Islet precursor cell (in vitro differentiated cells): ENCODE measurements around the gene AMACR.

Experiments
- DNase-seq: peaks from one replicate; pipeline ENCODE4 v3.0.0-alpha.2; 2018

Gene AMACR

DNA sequence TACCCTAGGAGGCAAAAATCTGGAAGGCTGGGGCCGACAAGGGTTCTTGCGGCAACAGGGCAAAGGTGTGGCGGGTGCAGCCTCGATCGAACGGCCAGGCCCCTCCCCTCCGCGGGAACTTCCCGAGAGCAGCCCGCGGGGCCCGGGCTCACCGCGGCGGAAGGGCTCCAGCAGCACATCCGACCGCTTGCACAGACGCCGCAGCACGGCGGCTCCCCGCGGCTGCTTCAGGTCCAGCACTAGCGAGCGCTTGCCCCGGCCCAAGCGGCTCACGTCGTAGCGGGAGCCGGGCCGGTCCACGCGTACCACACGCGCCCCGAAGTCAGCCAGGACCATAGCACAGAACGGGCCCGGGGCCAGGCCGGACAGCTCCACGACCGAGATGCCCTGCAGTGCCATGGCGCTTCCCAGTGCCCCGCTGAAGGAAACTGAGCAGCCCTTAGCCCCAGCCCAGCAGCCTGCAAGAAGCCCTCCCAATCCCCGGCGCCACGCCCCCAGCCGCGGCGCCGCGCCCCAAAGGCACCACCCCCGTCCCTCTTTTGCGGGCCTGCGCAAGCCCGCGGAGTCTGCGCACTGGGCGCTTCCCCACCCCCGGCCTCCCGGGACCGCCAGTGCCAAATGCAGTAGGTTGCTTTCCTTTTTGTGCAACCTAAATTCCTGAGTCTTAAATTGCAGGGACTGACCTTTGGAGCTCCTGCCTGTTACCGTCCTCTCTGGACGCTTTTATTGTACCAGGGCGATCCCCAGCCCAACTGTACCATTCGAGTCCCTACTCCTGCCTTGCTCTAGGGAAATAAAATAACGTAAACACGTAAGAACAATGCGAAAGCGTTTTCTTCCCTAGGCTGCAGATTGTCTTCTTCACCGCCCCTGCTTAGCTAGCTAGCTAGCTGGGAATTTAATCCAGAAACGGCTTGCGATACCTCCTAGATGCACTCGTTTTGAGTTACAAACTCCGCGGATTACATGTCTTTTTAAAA, at the start of gene AMACR:
Gene AMACR (minus strand): TSS at position 430 of the 980 bp plus-strand sequence. CDS start 31 bp downstream, at position 399.
- peak; percentile 98 for DNase-seq

DNA sequence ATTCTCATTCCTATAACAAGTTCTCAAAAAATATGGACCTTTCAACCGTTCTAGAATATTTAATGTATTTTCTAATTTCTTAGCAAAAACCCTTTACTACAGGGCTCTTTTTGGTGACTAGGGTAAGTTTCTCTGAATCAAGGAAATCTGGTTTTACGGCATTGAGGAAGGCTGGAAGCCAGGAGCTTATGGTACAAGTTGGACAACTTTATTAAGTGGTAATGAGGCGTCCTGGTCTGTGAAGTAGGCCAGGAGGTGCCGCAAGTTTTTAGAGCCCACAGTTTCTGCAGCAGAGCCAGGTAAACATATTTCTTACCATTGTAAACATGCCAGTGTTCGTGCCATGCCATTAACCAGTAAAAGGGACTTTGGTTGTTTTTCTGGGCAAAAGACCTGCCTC, 49.7 kb upstream of the AMACR start:
- DNase-seq: no peak

DNA sequence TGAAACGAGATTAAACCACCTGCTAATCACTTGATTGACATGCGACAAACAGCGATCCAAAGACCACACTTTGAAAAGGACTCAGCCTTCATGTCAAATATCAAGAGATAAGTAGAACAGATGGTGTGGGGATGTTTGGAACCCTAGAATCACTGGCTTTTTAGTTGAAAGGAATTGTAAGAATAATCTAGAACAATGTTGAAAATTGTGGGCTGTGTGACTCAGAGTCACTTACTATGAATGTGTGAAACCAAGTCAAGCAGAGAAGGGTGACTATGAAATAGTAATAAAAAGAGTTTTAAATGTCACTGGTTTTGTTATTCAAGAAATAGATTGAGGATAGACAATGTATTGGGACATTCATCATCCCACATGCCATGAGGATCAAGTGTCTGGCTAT, 49.3 kb upstream of the AMACR start:
- no peak for DNase-seq

DNA sequence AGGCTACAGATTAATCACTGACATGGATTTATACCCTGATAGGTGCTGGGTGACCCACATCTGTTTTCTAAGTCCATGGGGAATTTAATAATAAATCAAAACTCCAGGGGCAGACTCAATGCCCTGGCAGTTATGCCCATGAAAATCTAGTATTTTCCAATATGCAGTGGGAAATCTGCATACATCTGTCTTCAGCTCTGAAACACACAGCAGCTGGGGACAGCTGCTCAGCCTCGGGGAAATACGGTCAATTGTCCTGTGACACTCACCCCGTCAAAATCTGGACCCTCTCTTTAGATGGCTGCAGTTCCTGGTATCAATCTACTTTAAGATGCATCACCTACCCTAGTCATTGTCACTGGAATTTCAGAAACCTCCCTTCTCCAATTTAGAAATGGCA, 47.8 kb upstream of the AMACR start:
- DNase-seq: no peak

DNA sequence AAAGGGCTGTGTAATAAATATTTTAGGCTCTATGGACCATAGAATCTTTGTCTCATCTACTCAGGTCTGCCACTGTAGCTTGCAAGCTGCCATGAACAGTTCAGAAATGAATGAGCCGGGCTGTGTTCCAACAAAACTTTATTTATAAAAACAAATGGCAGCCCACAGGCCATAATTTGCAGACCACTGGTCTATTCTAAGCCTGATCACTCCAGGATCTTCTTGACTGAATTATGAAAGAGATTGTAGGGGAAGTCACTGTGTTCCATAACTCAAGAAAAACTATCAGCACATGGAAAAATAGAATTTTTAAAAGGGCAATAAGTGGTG, 46.5 kb upstream of the AMACR start:
- no peak for DNase-seq

DNA sequence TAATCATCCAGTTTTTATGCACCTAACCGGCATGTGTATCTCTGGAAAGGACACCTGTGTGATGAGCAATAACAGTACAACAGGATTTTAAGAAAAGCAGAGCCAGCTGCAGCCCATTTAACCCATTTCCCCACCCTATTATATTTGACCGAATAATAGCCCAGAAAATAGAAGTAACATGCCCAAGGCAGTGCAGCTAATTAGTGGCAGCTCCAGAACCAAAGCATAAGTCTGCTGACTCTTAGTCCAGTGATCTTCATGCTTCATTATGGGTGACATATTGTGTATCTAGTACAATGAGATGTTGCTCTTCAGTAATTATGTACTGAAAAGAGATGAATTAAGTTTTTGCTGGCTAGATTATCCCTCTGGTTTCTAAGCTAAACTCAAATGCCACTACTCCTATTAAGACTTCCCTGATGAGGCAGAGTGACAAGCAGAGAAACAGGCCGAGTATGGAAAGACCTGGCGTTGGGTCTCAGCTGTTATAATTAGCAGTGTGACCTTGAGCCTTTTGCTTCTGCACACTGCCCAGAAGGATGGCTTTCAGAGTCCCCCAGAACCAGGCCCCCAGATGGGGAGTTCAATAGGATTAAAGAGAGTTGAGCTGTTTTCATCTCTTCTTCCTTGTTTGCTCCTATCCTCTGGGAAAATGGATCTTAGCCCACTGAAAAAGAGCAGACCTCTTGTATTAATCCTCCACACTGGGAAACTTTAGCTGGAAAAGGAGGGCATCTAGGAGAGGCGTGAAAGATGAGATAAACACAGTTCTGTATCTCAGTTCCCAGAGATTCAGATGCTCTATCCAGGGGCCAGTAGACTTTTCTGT, 45.9 kb upstream of the AMACR start:
- DNase-seq: no peak

DNA sequence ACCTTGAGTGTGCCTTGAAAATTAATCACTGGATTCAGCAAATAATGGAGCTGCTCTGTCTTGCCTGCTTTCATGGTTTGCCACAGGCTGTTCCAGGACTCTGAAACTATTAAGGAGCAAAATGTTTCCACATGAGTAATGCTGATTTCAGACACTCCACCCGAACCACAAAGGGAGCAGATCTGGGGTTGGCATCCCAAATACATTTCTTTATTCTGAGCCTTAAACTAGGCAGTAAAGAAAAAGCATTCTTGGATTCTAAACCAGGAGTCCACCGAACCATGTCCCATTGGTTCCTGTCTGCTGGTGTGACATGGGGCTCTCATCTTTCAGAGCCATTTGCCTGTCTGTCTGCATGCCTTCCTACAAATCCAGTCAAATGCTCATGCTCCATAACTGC, 45.3 kb upstream of the AMACR start:
- DNase-seq: no peak

DNA sequence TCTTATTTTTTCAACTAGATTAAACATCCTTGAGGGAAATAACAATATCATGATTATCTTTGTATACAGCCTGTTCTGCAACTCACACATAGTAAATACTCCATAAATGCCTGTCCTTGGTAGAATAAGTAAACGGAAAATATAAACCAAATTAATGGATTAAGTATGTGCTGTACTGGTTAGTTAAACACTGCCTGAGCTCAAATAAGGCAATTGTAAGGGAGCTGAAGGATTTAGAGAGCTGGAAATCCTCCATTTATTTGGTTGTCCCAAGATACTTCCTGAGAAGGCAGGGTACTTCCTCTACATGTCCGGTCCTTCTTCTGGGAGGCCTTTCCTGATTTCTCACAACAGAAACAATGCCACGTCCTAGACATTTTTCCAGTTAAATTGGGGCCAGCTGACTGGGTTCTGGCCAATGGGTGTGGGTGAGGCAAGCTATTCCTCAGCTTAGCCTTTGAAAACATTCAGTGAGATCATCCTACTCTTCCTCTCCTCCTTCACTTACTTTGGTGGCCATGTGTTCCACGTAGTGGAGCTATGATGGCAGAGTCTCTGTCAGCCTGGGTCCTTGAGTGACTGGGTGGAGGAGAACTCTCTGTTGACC, 43.6 kb upstream of the AMACR start:
- no peak for DNase-seq

DNA sequence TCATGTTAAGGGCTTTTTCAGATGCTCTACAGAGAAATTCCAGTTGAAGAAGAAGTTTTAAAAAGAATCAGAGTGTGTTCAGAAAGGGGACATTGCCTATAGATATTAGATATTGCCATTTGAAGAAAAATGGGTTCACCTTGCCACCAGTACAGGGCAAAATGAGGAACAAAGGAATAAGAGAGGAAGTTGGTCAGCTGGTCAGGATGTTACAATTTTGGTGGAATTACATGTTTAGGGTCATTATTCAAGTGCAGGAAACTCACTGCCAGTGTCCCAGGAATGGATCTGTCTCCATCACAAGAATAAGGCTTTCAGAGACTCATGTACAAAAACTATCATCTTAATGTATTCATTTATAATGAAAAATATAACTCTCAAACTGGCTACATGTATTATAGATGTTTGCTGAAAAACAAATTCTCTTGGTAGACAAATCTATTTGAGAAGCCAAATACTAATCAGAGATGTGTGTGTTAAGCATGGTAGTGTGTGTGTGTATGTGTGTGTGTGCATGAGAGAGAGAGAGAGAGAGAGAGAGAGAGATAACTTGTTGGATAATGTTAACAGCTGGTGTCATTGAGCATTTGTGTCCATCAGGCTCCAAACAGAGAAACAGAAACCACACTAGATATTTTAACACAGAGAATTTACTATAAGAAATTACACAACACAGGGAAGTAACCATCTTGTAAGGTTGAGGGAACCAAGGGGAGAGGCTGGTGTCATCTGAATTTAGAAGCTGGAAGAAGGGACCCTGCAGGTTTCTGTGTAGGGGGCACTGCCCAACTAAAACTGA, 40.1 kb upstream of the AMACR start:
- DNase-seq: no peak

DNA sequence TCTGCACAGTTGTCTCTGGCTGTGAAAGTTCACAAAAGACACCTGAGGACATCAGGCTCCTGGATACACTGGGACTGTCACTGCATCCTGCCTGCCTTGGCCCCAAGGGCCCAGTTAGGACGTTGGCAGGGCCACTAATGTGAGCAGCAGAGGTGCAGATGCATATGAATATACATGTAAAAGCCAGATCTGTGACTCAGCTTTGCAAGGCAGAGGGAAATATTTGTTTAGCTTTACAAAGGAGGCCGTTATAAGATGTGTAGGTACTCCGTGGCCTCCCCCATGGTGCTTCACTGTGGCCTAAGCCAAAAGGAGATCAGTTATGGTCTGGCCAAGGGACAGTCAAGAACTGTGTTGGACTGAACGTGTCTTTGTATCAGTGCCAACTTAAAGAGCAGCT, 39.3 kb upstream of the AMACR start:
- no peak for DNase-seq

DNA sequence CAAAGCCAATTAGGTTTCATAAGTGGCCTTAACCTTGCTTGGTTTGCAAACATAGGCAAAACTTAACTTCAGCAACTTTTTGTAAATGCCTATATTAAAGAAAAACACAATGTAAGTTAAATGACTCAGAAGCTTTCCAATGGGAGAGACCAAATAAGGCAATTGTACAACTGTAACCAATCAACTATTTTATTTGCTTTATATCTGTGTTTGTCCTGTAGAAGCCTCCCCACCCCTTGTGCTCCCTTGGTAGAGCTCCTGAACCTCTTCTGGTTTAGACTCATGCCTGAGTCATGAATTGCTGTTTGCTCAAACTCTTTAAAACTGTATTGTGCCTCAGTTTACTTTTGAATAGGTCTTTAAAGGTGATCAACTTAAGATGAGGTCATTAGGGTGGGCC, 38.1 kb upstream of the AMACR start:
- DNase-seq: no peak

DNA sequence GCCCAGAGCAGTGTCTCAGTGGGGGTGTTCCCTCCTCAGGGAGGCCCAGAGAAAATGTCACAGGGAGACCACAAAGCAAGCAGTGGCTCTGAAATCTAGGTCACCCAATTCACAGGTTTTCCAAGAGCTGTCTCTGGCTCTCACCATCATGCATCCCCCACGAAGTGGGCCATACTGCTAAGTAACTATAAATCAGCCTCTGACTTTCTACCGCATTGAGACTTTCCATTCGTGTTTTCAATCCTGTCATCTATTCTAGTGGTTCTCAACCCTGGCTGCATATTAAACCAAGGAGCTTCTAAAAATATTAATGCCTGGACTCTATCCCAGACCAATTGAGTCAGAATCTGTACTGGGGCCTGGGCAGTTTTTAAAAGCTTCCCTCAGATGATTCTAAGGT, 37.2 kb upstream of the AMACR start:
- no peak for DNase-seq

DNA sequence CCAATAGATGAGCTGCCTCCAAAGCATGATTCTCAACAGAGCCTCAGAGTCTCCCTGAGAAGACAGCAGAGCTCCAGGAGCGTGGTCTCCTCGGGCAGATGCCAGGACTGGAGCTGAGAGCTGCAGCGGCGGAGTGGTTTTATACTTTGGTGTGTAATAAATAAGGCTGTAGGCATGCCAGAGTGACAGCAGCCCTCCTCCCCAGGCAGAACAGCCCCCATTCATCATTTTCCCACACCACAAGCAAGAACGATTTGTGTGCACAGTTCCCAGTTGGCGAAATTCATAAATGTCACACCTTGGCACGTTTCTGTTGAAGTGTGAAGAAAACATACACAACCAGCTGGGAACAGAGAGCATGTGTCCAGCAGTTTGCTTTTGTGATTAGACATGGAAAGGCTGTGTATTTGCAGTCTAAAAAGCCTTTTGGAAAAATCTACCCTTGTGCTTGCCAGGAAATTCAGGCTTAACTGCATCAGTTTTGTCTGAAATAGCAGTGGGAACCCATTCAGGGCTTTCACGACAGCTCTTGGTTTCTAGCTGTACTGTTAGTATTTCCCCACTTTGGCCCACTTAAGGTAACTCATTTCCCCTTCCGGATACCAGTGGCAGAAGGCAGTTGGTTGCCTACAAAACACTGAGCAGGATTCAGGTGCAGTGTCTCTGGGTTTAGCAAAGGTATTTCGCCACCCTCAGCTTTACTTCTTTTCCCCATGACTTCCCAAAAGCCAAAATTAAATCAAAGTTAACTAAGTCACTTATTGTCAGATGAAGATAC, 35.4 kb upstream of the AMACR start, which contains the start of gene C1QTNF3:
Gene C1QTNF3 (minus strand): TSS at position 115 of the 778 bp plus-strand sequence. CDS start 88 bp downstream, at position 27.
- DNase-seq: no peak

DNA sequence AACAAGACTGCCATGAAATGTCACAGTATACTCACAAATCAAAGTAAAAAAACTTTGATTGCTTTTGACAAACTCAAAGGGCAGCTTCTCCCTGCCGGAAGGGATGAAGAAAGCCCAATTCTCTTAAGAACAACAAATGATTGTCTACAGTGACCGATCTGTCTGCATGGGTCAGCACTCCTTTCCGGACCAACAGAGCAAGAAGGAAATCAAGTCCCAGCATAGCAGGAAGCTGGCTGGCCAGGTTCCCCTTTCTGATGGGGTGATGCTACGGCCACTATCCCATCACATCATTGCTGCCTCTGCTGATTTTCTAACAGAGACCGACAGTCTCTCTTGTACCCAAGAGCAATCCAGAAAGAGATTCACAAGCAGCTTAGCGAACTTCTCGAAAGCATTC, 34.5 kb upstream of the AMACR start:
- DNase-seq: no peak

DNA sequence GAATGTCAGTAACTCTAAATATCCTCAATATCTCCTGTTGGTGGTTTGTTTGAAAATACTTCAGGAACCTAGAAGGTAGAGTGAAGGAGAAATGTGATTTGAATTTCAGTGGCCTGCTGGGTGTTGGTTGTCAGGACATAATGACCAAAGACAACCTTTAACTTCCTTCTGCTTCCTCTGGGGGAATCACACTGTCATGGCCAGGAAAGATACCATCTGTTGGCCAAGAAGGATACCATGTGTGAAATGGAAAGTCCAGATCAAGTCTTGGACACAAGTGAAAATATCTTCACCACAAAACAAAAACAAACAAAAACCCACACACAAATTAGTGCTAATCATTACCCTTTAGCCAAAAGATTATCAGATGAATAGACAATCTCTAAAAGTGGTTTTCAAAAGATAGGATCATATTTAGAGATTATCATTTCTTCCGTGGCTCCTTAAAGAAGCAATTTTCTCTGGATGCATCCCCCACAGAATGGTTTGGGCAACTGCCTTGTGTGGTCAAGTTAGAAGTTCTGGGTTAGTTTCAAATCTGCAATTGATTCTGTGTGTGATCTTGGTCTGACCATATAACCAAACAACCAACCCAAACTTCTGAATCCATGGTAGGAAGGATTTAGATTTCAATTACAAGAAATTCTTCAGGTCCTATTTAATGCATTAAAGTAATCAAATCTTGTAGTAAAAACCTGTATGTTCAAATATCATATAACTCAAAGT, 33.6 kb upstream of the AMACR start:
- DNase-seq: no peak

DNA sequence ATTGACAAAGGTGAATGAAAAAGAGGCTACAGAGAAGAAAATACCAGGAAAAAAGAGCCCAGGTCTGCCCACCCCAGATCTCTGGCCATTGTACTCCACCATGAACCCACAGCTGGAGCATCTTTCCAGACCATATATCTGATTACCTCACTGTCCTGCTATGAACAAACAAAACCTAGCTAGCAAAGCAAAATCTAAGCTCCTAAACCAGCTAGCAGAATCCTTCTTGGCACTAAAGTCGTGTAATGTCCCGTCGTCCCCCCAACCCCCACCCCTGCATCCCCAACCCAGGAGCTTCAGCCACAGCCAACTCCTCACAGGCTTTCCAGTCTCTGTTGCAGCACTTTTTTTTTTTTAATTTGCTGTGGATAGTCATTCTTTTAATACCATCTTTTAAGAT, 32.6 kb upstream of the AMACR start:
- no peak for DNase-seq

DNA sequence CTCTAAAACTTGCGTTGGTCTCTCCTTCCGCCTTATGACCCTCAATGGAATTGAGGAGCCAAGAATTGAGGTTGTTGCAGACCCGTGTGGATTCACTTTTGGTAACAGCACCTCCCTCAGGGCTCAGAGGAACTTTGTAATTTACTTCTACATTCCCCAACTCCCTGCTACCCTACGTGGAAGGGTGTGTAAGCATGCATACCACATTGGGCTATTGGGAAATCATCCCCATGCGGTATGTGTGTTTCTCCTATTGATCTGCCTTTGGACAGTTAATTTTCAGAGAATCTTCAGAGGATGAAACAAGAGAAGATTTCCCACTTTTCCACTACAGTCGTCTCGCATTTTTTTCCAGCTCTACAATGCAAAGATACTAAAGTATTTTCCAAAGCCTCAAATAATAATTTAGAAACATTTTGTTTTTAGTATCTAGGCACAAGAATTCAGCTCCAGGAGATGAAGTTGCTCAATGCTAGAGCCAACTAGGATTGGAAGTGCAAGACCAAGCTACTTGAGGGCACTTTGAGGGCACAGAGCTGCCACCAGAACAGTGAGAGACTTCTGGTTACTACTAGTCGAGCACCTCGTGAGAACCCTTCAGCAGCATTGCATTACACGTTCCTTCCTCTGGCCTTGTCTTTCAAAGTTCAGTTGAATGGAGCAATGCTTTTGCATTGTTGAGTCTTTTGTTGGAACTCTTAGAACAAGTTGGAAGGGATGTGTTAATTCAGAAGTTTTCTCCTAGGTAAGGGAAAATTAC, 31.7 kb upstream of the AMACR start:
- no peak for DNase-seq

DNA sequence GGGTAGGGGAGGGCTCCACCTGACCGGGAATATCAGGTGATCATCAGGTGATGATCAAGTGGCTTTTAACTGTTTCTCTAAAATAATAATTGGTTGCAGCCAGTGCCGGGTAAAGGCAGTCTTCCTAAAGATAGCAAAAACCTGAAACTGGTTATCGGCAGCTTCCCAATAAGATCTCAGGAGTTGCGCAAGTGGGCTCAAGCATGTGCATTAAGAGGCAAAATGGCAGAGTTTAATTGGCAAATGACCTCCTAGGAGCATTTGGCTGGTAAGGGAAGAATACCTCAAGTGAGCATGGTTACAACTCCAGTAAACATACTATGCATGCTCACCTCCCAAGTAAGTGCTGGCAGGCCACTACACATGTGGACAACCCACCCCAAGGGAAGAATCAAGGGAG, 31.0 kb upstream of the AMACR start:
- DNase-seq: no peak

DNA sequence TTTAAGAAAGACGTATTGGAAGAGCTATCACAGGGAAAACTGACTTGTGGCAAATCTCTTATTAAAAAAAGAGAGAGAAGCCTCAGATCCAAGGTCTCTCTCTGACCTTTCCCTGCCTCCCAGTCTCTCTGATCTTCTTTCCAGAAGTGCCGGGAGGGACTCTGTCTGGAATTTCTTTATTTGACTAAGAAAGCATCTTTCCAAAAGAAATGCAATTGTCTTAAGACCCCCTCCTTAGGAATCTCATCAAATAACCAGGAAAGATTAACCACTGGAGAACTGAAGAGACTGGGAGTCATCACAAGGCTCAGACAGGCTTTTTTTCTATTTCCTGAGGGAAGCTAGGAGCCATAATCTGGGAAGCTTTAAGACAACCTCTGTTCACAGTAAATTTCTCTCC, 30.5 kb upstream of the AMACR start:
- DNase-seq: no peak

DNA sequence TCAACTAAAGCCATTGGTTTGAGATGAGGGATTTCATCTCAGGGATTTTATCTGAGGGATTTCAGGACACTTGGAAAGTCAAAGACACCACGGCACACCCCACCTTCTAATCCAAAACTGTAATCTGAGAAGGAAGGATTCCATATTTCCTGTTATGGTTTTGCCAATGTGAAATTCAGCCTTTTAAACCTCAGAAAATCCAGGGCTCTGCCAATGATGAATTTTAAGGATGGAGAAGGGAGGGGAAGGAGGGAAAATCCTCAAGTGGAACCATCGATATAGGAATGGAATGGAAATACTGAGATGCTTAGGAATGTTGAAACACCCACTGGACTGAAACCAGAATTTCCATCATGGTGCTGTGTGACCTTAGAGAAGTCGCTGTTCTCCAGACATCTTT, 29.9 kb upstream of the AMACR start:
- no peak for DNase-seq
